Measurements from ENCODE around the gene CLDN10. TPM values are rescaled to one million over a fixed set of nuclear protein-coding genes. Genes with fewer than 3 reads are reported as not detected.

Gene CLDN10
- total and polyA plus RNA-seq, 2 donors (not counting 1 experiment from before 2014, with no cell fraction given), result not detected

- Histone ChIP-seq H3K9me3 (ENCODE audit: control extremely low read depth in 1 of 3, control insufficient read depth in 2 of 3, insufficient read depth in 1 of 3, low read length in 2 of 3) (no peaks in the 10 kb centered on the region), H4K20me1 (ENCODE audit: control insufficient read depth, insufficient read depth, low read length, poor library complexity, severe bottlenecking) (no peaks in the 10 kb centered on the region), H3K27me3 (replicated peaks in 1 of 4; ENCODE audit: control extremely low read depth in 1 of 4, control insufficient read depth in 3 of 4, insufficient read depth in 4 of 4, low read length in 3 of 4) (no peaks in the 10 kb centered on the region), H3K79me2 (ENCODE audit: control insufficient read depth, insufficient read depth, low read length) (no peaks in the 10 kb centered on the region), H3K36me3 (replicated peaks in 1 of 2; ENCODE audit: control extremely low read depth in 1 of 2, control insufficient read depth in 1 of 2, extremely low read depth in 1 of 2, insufficient read depth in 2 of 2, low read length in 1 of 2) (no peaks in the 10 kb centered on the region), H3K9ac (ENCODE audit: low read length) (no peak overlapping the region), H2AFZ (ENCODE audit: insufficient read depth, low read depth, low read length, poor library complexity, severe bottlenecking) (no peak overlapping the region), H3K27ac (ENCODE audit: low read length in 2 of 2) (no peak overlapping the region), H3K4me1 (ENCODE audit: control insufficient read depth in 2 of 2, insufficient read depth in 2 of 2, low read length in 2 of 2) (no peaks in the 10 kb centered on the region), H3K4me3 (ENCODE audit: control extremely low read depth in 1 of 5, extremely low read depth in 1 of 5, insufficient read depth in 1 of 5, low read depth in 2 of 5, low read length in 4 of 5) (no peak overlapping the region), H3K4me2 (replicated peaks; ENCODE audit: low read depth, low read length, poor library complexity, severe bottlenecking) (no peak overlapping the region)
- H3K4me3 Mint-ChIP-seq, result no peak overlapping the region
- H3K9me3 Mint-ChIP-seq (ENCODE audit: insufficient read depth), result no peaks in the 10 kb centered on the region
- ChIA-PET CTCF (interaction anchor here (1.8 kb wide), 1 partner anchor 9 kb away, joined by 4 read pairs; no protein-coding TSS in a partner anchor), POLR2A (no interaction called here)
- no peaks in the 10 kb centered on the region for H3K4me1 Mint-ChIP-seq
- H3K27me3 Mint-ChIP-seq, result peaks cover 19% of the 10 kb centered on the region
- no peak overlapping the region for H3K27ac Mint-ChIP-seq
- TF ChIP-seq EZH2 (IDR thresholded peaks at IDR 0.05; ENCODE audit: borderline replicate concordance, insufficient read depth, low read depth, low read length, poor library complexity, severe bottlenecking) (no peak), CTCF (IDR thresholded peaks at IDR 0.05) (no peak)
- ATAC-seq (ENCODE audit: low read depth) (no peak), DNase-seq (no peak)
- intact Hi-C loops (cut with micrococcal nuclease), result no loop called here
- 92% methylated on average over 3 of the region's 3 CpGs for WGBS (ENCODE audit: insufficient coverage)
Observed at GRCh38 chr13:95615539-95615938, 63.0 kb downstream of the CLDN10 start.

GRCh38 chr13:95620030-95620824, 67.7 kb downstream of the CLDN10 start:
- no CpG with 5 or more reads among the region's 2 CpGs for WGBS (ENCODE audit: insufficient coverage)
- H3K27me3 Mint-ChIP-seq, result peaks cover 13% of the 10 kb centered on the region

More at GRCh38 chr13:95620030-95620824, 67.7 kb downstream of the CLDN10 start:
- Histone ChIP-seq H3K79me2 (ENCODE audit: control insufficient read depth, insufficient read depth, low read length) (no peaks in the 10 kb centered on the region), H3K4me3 (ENCODE audit: control extremely low read depth in 1 of 5, extremely low read depth in 1 of 5, insufficient read depth in 1 of 5, low read depth in 2 of 5, low read length in 4 of 5) (no peak overlapping the region), H3K36me3 (replicated peaks in 1 of 2; ENCODE audit: control extremely low read depth in 1 of 2, control insufficient read depth in 1 of 2, extremely low read depth in 1 of 2, insufficient read depth in 2 of 2, low read length in 1 of 2) (no peaks in the 10 kb centered on the region), H2AFZ (ENCODE audit: insufficient read depth, low read depth, low read length, poor library complexity, severe bottlenecking) (no peak overlapping the region), H3K27ac (ENCODE audit: low read length in 2 of 2) (no peak overlapping the region), H4K20me1 (ENCODE audit: control insufficient read depth, insufficient read depth, low read length, poor library complexity, severe bottlenecking) (no peaks in the 10 kb centered on the region), H3K9me3 (ENCODE audit: control extremely low read depth in 1 of 3, control insufficient read depth in 2 of 3, insufficient read depth in 1 of 3, low read length in 2 of 3) (no peaks in the 10 kb centered on the region), H3K4me1 (ENCODE audit: control insufficient read depth in 2 of 2, insufficient read depth in 2 of 2, low read length in 2 of 2) (no peaks in the 10 kb centered on the region), H3K4me2 (replicated peaks; ENCODE audit: low read depth, low read length, poor library complexity, severe bottlenecking) (no peak overlapping the region), H3K27me3 (replicated peaks in 1 of 4; ENCODE audit: control extremely low read depth in 1 of 4, control insufficient read depth in 3 of 4, insufficient read depth in 4 of 4, low read length in 3 of 4) (peaks cover 0 to 6% (median 2%) of the 10 kb centered on the region in 4 experiments), H3K9ac (ENCODE audit: low read length) (no peak overlapping the region)
- Mint-ChIP-seq H3K4me1 (no peaks in the 10 kb centered on the region), H3K9me3 (ENCODE audit: insufficient read depth) (no peaks in the 10 kb centered on the region), H3K27ac (no peak overlapping the region), H3K4me3 (no peak overlapping the region)
- DNase-seq, result no peak
- TF ChIP-seq EZH2 (IDR thresholded peaks at IDR 0.05; ENCODE audit: borderline replicate concordance, insufficient read depth, low read depth, low read length, poor library complexity, severe bottlenecking) (no peak), CTCF (IDR thresholded peaks at IDR 0.05) (no peak)
- ATAC-seq (ENCODE audit: low read depth), result no peak
- POLR2A ChIA-PET, result no interaction called here
- CTCF ChIA-PET, result interaction anchor here (0.5 to 9.8 kb wide), 2 partner anchors 214 to 1395 kb away, joined by 3 to 163 read pairs; no protein-coding TSS in a partner anchor
- intact Hi-C loops (cut with micrococcal nuclease), result loop anchor here (5.0 kb wide), 1 partner anchor 362 kb away; no protein-coding TSS in a partner anchor

Data from B cell (primary cell).